ENCODE data around the gene SLMAP. TPM values are rescaled to one million over a fixed set of nuclear protein-coding genes. Genes with fewer than 3 reads are reported as not detected.

Gene SLMAP
- total and polyA plus RNA-seq, 2 of the 4 experiments (the other 2 are of a cell fraction) = 15.5 to 26.5 TPM

DNA sequence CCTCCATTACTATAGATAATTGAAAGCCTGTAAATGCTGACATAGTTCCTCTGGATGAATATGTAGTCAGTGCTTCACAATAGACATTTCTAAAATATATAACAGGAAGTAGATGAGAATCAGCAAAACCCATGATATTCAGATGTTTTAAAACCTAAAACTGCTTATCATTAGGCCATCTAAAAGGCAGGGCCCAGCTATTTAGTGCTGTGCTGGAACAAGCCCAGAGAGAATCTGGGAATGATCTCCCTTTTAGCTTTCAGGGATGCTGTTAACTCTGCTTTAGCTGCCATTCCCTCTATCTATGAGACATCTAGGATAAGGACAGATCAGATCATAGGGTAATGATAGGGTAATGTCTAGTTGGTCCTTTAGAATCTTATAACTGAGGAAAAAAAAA is 106.8 kb downstream of the SLMAP start:
- no peaks in the 10 kb centered on the region for H3K4me1 ChIP-seq (ENCODE audit: control insufficient read depth, insufficient read depth, low read length)
- H3K36me3 ChIP-seq (ENCODE audit: control insufficient read depth, insufficient read depth, low read length) = peaks cover 9% of the 10 kb centered on the region
- ChIA-PET CTCF (no interaction called here), POLR2A (ENCODE audit: unreplicated experiment) (no interaction called here)
- no peak overlapping the region for H2BK20ac ChIP-seq (ENCODE audit: low read depth, low read length)
- no peak for TF ChIP-seq FOS (IDR thresholded peaks at IDR 0.05; ENCODE audit: low read depth, low read length)
- no peak for TF ChIP-seq RCOR1 (IDR thresholded peaks at IDR 0.05; ENCODE audit: insufficient replicate concordance, low read length)
- no peak for TF ChIP-seq MAFK (IDR thresholded peaks at IDR 0.05; ENCODE audit: low read depth, low read length)
- no peak for TF ChIP-seq SMC3 (IDR thresholded peaks at IDR 0.05; ENCODE audit: low read depth, low read length)
- TF ChIP-seq NFE2L2 (IDR thresholded peaks at IDR 0.05; ENCODE audit: low read depth, low read length) = no peak
- no peak for TF ChIP-seq CTCF (conservative IDR thresholded peaks at IDR 0.05; ENCODE audit: low read depth, low read length)
- TF ChIP-seq BHLHE40 (IDR thresholded peaks at IDR 0.05; ENCODE audit: low read depth, low read length) = no peak
- TF ChIP-seq MXI1 (IDR thresholded peaks at IDR 0.05; ENCODE audit: borderline replicate concordance, low read depth, low read length) = no peak
- TF ChIP-seq POLR2A (IDR thresholded peaks at IDR 0.05; ENCODE audit: low read depth, low read length) = no peak
- no peak for TF ChIP-seq RFX5 (IDR thresholded peaks at IDR 0.05; ENCODE audit: low read depth, low read length)
- no peak for TF ChIP-seq MAZ (IDR thresholded peaks at IDR 0.05; ENCODE audit: borderline replicate concordance, low read depth, low read length)
- no peak for TF ChIP-seq ELK1 (IDR thresholded peaks at IDR 0.05; ENCODE audit: borderline replicate concordance, low read depth, low read length)
- no peak for TF ChIP-seq CHD1 (IDR thresholded peaks at IDR 0.05; ENCODE audit: low read depth, low read length)
- TF ChIP-seq RAD21 (IDR thresholded peaks at IDR 0.05; ENCODE audit: low read length) = no peak
- H3K9me3 ChIP-seq (ENCODE audit: control insufficient read depth, insufficient read depth, low read length) = no peaks in the 10 kb centered on the region
- no peak overlapping the region for H2BK15ac ChIP-seq (ENCODE audit: low read depth, low read length)
- no peak overlapping the region for H3K4me2 ChIP-seq (ENCODE audit: low read depth, low read length)
- no peak overlapping the region for H4K5ac ChIP-seq (ENCODE audit: low read depth, low read length)
- no peak overlapping the region for H3K56ac ChIP-seq (ENCODE audit: extremely low read depth, insufficient read depth, low read length)
- no peak overlapping the region for H3K14ac ChIP-seq (replicated peaks; ENCODE audit: low read depth, low read length)
- no peak overlapping the region for H3K23ac ChIP-seq (ENCODE audit: low read depth, low read length)
- no peak overlapping the region for H2AK5ac ChIP-seq (ENCODE audit: low read depth, low read length)
- no peak overlapping the region for H3K9ac ChIP-seq (ENCODE audit: low read depth, low read length)
- no TSS peak for BruUV-seq (replicated peaks)
- H4K20me1 ChIP-seq (ENCODE audit: insufficient read depth, low read length) = no peaks in the 10 kb centered on the region
- H2BK5ac ChIP-seq (ENCODE audit: low read depth, low read length, poor library complexity, severe bottlenecking) = no peak overlapping the region
- H3K79me1 ChIP-seq (ENCODE audit: low read depth in 1 of 2, low read length in 2 of 2) = peaks cover 0 to 1% of the 10 kb centered on the region in 2 experiments; a peak in 1 of 4 replicates
- no peak overlapping the region for H2AK9ac ChIP-seq (replicated peaks; ENCODE audit: low read depth, low read length, poor library complexity)
- no peak overlapping the region for H3K18ac ChIP-seq (ENCODE audit: low read depth, low read length)
- no peaks in the 10 kb centered on the region for H3K9me1 ChIP-seq (ENCODE audit: insufficient read depth, low read length)
- intact Hi-C loops (cut with micrococcal nuclease) = loop anchor here (5.0 to 10.0 kb wide), 2 partner anchors 144 to 252 kb away; partner anchors contain the start of gene FLNB
- H3K4ac ChIP-seq (ENCODE audit: low read depth, low read length) = no peak overlapping the region
- no peak for DNase-seq
- no peak overlapping the region for H3K27ac ChIP-seq (ENCODE audit: insufficient read depth, low read length)
- in situ Hi-C loops (cut with MboI; ENCODE audit: low sequenced_read_pairs) = loop anchor here (10.0 to 25.0 kb wide), 2 partner anchors 232 to 476 kb away; no protein-coding TSS in a partner anchor
- H3K4me3 ChIP-seq (ENCODE audit: insufficient read depth, low read depth, low read length) = no peak overlapping the region
- no peak overlapping the region for H2AFZ ChIP-seq (replicated peaks; ENCODE audit: low read length, poor library complexity)
- ATAC-seq (ENCODE audit: low read depth) = no peak
- H2BK120ac ChIP-seq (ENCODE audit: low read depth, low read length) = no peak overlapping the region
- dilution Hi-C loops (cut with HindIII; ENCODE audit: low sequenced_read_pairs, unreplicated experiment) = no loop called here
- H3K27me3 ChIP-seq (ENCODE audit: control insufficient read depth, insufficient read depth, low read length) = no peaks in the 10 kb centered on the region
- H4K8ac ChIP-seq (ENCODE audit: low read depth in 2 of 2, low read length in 2 of 2) = no peak overlapping the region
- no peak overlapping the region for H4K91ac ChIP-seq (ENCODE audit: insufficient read depth, low read depth, low read length)
